ENCODE results near the gene SHH.

The SHH gene

GRCh38 chr7:155766966-155767916 is 45.0 kb downstream of the SHH start:
- no peak for TF ChIP-seq CTCF (IDR thresholded peaks at IDR 0.05; ENCODE audit: low read depth, low read length)
- no peak for DNase-seq (ENCODE audit: extremely low read depth, low read depth)

GRCh38 chr7:155766386-155766785 is 45.9 kb downstream of the SHH start:
- no peak for DNase-seq (ENCODE audit: extremely low read depth, low read depth)
- TF ChIP-seq CTCF (IDR thresholded peaks at IDR 0.05; ENCODE audit: low read depth, low read length), result no peak

GRCh38 chr7:155765458-155765857 is 46.8 kb downstream of the SHH start:
- no peak for DNase-seq (ENCODE audit: extremely low read depth, low read depth)
- TF ChIP-seq CTCF (IDR thresholded peaks at IDR 0.05; ENCODE audit: low read depth, low read length), result no peak

DNA sequence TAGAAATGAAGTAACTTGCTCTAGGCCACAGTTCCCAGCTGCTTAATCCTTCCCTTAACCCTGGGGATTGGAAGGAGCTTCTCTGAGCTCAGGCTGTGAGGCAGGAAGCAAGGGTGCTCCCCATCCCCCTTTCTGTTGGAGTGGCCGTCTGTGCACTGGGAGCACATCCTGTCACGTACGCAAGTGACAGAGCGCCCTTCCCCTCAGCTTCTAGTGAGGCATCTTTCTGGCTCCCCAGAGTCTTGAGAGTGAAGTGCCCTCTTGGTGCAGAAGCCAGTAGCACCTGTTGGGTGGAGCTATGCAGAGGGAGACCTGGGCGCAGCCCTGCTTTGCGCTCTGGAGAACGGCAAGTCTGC is 47.8 kb downstream of the SHH start:
- TF ChIP-seq CTCF (IDR thresholded peaks at IDR 0.05; ENCODE audit: low read depth, low read length), result no peak
- DNase-seq (ENCODE audit: extremely low read depth, low read depth), result no peak

- no peak for DNase-seq (ENCODE audit: extremely low read depth, low read depth)
- no peak for TF ChIP-seq CTCF (IDR thresholded peaks at IDR 0.05; ENCODE audit: low read depth, low read length)
Measured at GRCh38 chr7:155763691-155764437, 48.4 kb downstream of the SHH start.

GRCh38 chr7:155763122-155763521 is 49.1 kb downstream of the SHH start:
- TF ChIP-seq CTCF (IDR thresholded peaks at IDR 0.05; ENCODE audit: low read depth, low read length), result no peak
- DNase-seq (ENCODE audit: extremely low read depth, low read depth), result no peak

DNA sequence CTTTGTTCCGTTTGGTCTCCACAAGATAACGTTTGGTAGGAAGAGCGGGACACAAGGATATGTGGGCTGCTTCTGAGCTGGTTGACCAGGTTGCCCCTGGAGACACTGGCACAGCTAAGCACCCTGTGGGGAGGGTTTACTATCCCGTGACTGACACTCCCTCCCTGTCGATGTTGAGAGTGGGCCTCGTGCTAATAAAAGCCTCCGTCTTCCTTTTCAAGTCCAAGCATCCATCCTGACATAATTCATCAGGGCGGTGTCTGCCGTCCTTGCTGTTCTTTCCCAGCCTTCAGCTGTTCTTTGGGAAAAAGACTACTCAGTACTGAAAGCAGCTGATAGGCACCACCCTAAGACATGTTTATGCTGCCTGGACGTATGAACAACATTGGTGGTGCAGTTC is 49.6 kb downstream of the SHH start:
- TF ChIP-seq CTCF (IDR thresholded peaks at IDR 0.05; ENCODE audit: low read depth, low read length), result no peak
- DNase-seq (ENCODE audit: extremely low read depth, low read depth), result no peak
